ENCODE results near the gene GATAD1. TPM values are rescaled to one million over a fixed set of nuclear protein-coding genes. Genes with fewer than 3 reads are reported as not detected.

The GATAD1 gene
- total and polyA plus RNA-seq, 10 of the 15 experiments (the other 5 are each of a cell fraction or from before 2014, with no cell fraction given): 5.5 to 45.2 (median 14.2) TPM

GRCh38 chr7:92487804-92488203 lies 40.5 kb downstream of the GATAD1 start:
- RAD21 ChIA-PET (ENCODE audit: unreplicated experiment): no interaction called here
- BruUV-seq (replicated peaks): no TSS peak

GRCh38 chr7:92489634-92490033 lies 42.4 kb downstream of the GATAD1 start:
- in situ Hi-C loops (cut with MboI): no loop called here
- Histone ChIP-seq H3K36me3 (ENCODE audit: control insufficient read depth in 2 of 2, insufficient read depth in 2 of 2, low read length in 1 of 2) (peaks cover 3 to 10% of the 10 kb centered on the region in 2 experiments; a peak in 2 of 4 replicates), H4K20me1 (ENCODE audit: control insufficient read depth, insufficient read depth) (no peaks in the 10 kb centered on the region), H3K4me2 (ENCODE audit: control insufficient read depth, insufficient read depth) (no peak overlapping the region), H3K4me1 (ENCODE audit: control insufficient read depth, insufficient read depth, low read length) (no peaks in the 10 kb centered on the region), H3K4me3 (no peak overlapping the region), H3K9ac (ENCODE audit: control insufficient read depth, insufficient read depth, low read length) (no peak overlapping the region), H2AFZ (ENCODE audit: control insufficient read depth, low read depth, low read length) (no peak overlapping the region), H3K27ac (ENCODE audit: control insufficient read depth, insufficient read depth) (no peak overlapping the region), H3K27me3 (replicated peaks in 1 of 2; ENCODE audit: control insufficient read depth in 2 of 2, insufficient read depth in 2 of 2, low read length in 1 of 2) (no peaks in the 10 kb centered on the region), H3K9me3 (replicated peaks; ENCODE audit: control insufficient read depth, insufficient read depth, low read length) (no peaks in the 10 kb centered on the region), H3K79me2 (ENCODE audit: control insufficient read depth, insufficient read depth, low read length) (no peaks in the 10 kb centered on the region)
- FAIRE-seq (no peak), DNase-seq (ENCODE audit: low read depth, low spot score) (no peak), ATAC-seq (no peak)
- intact Hi-C loops (cut with micrococcal nuclease; ENCODE audit: unreplicated experiment): no loop called here
- no peak for TF ChIP-seq DPF2 (IDR thresholded peaks at IDR 0.05)
- TF ChIP-seq FOS (IDR thresholded peaks at IDR 0.05; ENCODE audit: borderline replicate concordance, extremely low read depth, insufficient read length): no peak
- no peak for TF ChIP-seq RB1 (IDR thresholded peaks at IDR 0.05; ENCODE audit: borderline replicate concordance)
- TF ChIP-seq SIN3A (IDR thresholded peaks at IDR 0.05; ENCODE audit: low read depth, low read length): no peak
- no peak for TF ChIP-seq TARDBP (IDR thresholded peaks at IDR 0.05; ENCODE audit: borderline replicate concordance)
- TF ChIP-seq TAF1 (IDR thresholded peaks at IDR 0.05; ENCODE audit: borderline replicate concordance, low read depth, low read length): no peak
- no peak for TF ChIP-seq BACH1 (IDR thresholded peaks at IDR 0.05; ENCODE audit: borderline replicate concordance)
- TF ChIP-seq SKIL (IDR thresholded peaks at IDR 0.05; ENCODE audit: low read depth, poor library complexity, severe bottlenecking): no peak
- no peak for TF ChIP-seq KLF5 (IDR thresholded peaks at IDR 0.05; ENCODE audit: partially characterized antibody)
- no peak for TF ChIP-seq MEF2A (IDR thresholded peaks at IDR 0.05; ENCODE audit: insufficient read depth, low read depth, low read length)
- no peak for TF ChIP-seq POLR2AphosphoS2 (IDR thresholded peaks at IDR 0.05; ENCODE audit: low read depth, low read length)
- ChIA-PET POLR2A (no interaction called here), CTCF (interaction anchor here (0.9 kb wide), 1 partner anchor 29 kb away, joined by 3 read pairs; no protein-coding TSS in a partner anchor), SMC1A (ENCODE audit: uncharacterized antibody, unreplicated experiment) (interaction anchor here (0.9 to 1.3 kb wide), 3 partner anchors 14 to 21 kb away, joined by 3 to 4 read pairs (median 3); no protein-coding TSS in a partner anchor), RAD21 (ENCODE audit: unreplicated experiment) (no interaction called here)
- no TSS peak for BruUV-seq (replicated peaks)
- 100% methylated on average over 1 of the region's 1 CpG for WGBS (ENCODE audit: insufficient coverage, insufficient replicate concordance, low lambda C conversion rate, missing lambda C conversion rate)

More at GRCh38 chr7:92487804-92488203, 40.5 kb downstream of the GATAD1 start:
- Histone ChIP-seq H4K20me1 (ENCODE audit: control insufficient read depth, insufficient read depth) (no peaks in the 10 kb centered on the region), H3K9me3 (replicated peaks; ENCODE audit: control insufficient read depth, insufficient read depth, low read length) (no peaks in the 10 kb centered on the region), H3K9ac (ENCODE audit: control insufficient read depth, insufficient read depth, low read length) (no peak overlapping the region), H3K27ac (ENCODE audit: control insufficient read depth, insufficient read depth) (no peak overlapping the region), H3K4me1 (ENCODE audit: control insufficient read depth, insufficient read depth, low read length) (no peaks in the 10 kb centered on the region), H3K27me3 (replicated peaks in 1 of 2; ENCODE audit: control insufficient read depth in 2 of 2, insufficient read depth in 2 of 2, low read length in 1 of 2) (no peaks in the 10 kb centered on the region), H3K4me2 (ENCODE audit: control insufficient read depth, insufficient read depth) (no peak overlapping the region), H3K36me3 (ENCODE audit: control insufficient read depth in 2 of 2, insufficient read depth in 2 of 2, low read length in 1 of 2) (peaks cover 2 to 5% of the 10 kb centered on the region in 2 experiments; a peak in 2 of 4 replicates), H3K79me2 (ENCODE audit: control insufficient read depth, insufficient read depth, low read length) (no peaks in the 10 kb centered on the region), H3K4me3 (no peak overlapping the region), H2AFZ (ENCODE audit: control insufficient read depth, low read depth, low read length) (no peak overlapping the region)
- ChIA-PET POLR2A (no interaction called here), CTCF (interaction anchor here (1.1 kb wide), 1 partner anchor 547 kb away, joined by 4 read pairs; the partner anchor contains the start of gene AKAP9), SMC1A (ENCODE audit: uncharacterized antibody, unreplicated experiment) (no interaction called here)
- ATAC-seq (no peak), DNase-seq (ENCODE audit: low read depth, low spot score) (no peak), FAIRE-seq (no peak)
- no peak for TF ChIP-seq SREBF2 (IDR thresholded peaks at IDR 0.05; ENCODE audit: low read length)
- TF ChIP-seq KDM1A (IDR thresholded peaks at IDR 0.05; ENCODE audit: borderline replicate concordance): no peak
- TF ChIP-seq POLR2AphosphoS5 (IDR thresholded peaks at IDR 0.05; ENCODE audit: low read length): no peak
- TF ChIP-seq RUNX3 (IDR thresholded peaks at IDR 0.05; ENCODE audit: low read length): no peak
- TF ChIP-seq CEBPB (IDR thresholded peaks at IDR 0.05; ENCODE audit: borderline replicate concordance in 1 of 2, low read depth in 2 of 2, low read length in 2 of 2): no peak
- in situ Hi-C loops (cut with MboI) (no loop called here), intact Hi-C loops (cut with micrococcal nuclease; ENCODE audit: unreplicated experiment) (no loop called here)

Data from GM12878 (cell line).